Brain microvascular endothelial cell (primary cell): Measurements from ENCODE around the gene TLDC2.

Experiments used
- DNase-seq: peaks from one replicate; pipeline ENCODE4 v3.0.0-alpha.2; 2020
- H3K27ac ChIP-seq: fragments of 250-450 bp; sonication (Bioruptor Pico); 2 replicates; pipeline ENCODE4 v1.5.1; 2020; ENCODE audit warnings: mild to moderate bottlenecking, moderate library complexity
- H3K27me3 ChIP-seq: fragments of 250-450 bp; sonication (Bioruptor Pico); replicated peaks from 2 replicates; pipeline ENCODE4 v1.5.1; 2020; ENCODE audit warnings: mild to moderate bottlenecking
- H3K36me3 ChIP-seq: fragments of 250-450 bp; sonication (Bioruptor Pico); replicated peaks from 2 replicates; pipeline ENCODE4 v1.5.1; 2020; ENCODE audit warnings: mild to moderate bottlenecking
- H3K4me3 ChIP-seq: 2 replicates; pipeline ENCODE4 v1.5.1; 2011; ENCODE audit warnings: low read depth, mild to moderate bottlenecking, control low read depth, low read length, moderate library complexity
- CTCF ChIP-seq: IDR thresholded peaks from 2 replicates; pipeline ENCODE4 v1.5.1; 2011; ENCODE audit warnings: low read depth, mild to moderate bottlenecking, moderate library complexity, low read length, control low read depth, inconsistent platforms; ENCODE audit errors: missing control alignments
- in situ Hi-C: cut with HindIII; loops from 2 replicates; pipeline ENCODE4 v1.10.0; 2017; ENCODE audit warnings: low sequenced_read_pairs, low pct_ligation_motif_present

Gene TLDC2

GRCh38 chr20:36860811-36861624, 14.9 kb upstream of the TLDC2 start:
- H3K4me3 ChIP-seq = peak overlapping the region; percentile 68
- TF ChIP-seq CTCF = no peak
- H3K36me3 ChIP-seq = no peaks in the 10 kb centered on the region
- in situ Hi-C loops = no loop called here
- DNase-seq = no peak
- H3K27ac ChIP-seq = no peak overlapping the region
- no peaks in the 10 kb centered on the region for H3K27me3 ChIP-seq

- in situ Hi-C loops = no loop called here
- DNase-seq = no peak
- H3K36me3 ChIP-seq = no peaks in the 10 kb centered on the region
- no peaks in the 10 kb centered on the region for H3K27me3 ChIP-seq
- H3K27ac ChIP-seq = no peak overlapping the region
- TF ChIP-seq CTCF = no peak
- peak overlapping the region; percentile 68 for H3K4me3 ChIP-seq
These were observed 14.4 kb upstream of the TLDC2 start for GRCh38 chr20:36861625-36861874.

GRCh38 chr20:36861875-36862801, 13.8 kb upstream of the TLDC2 start:
- H3K4me3 ChIP-seq = peak overlapping the region; percentile 68
- DNase-seq = peak; percentile 70
- no peaks in the 10 kb centered on the region for H3K36me3 ChIP-seq
- peak overlapping the region; percentile 25 for H3K27ac ChIP-seq
- no peaks in the 10 kb centered on the region for H3K27me3 ChIP-seq
- TF ChIP-seq CTCF = peak; percentile 1
- in situ Hi-C loops = no loop called here

GRCh38 chr20:36862857-36863668, 12.9 kb upstream of the TLDC2 start:
- no peak for TF ChIP-seq CTCF
- no peaks in the 10 kb centered on the region for H3K27me3 ChIP-seq
- in situ Hi-C loops = no loop called here
- peak overlapping the region; percentile 68 for H3K4me3 ChIP-seq
- DNase-seq = no peak
- H3K36me3 ChIP-seq = no peaks in the 10 kb centered on the region
- H3K27ac ChIP-seq = peak overlapping the region; percentile 2

GRCh38 chr20:36865076-36865860, 10.7 kb upstream of the TLDC2 start:
- DNase-seq = no peak
- in situ Hi-C loops = no loop called here
- H3K27me3 ChIP-seq = no peaks in the 10 kb centered on the region
- H3K4me3 ChIP-seq = no peak overlapping the region
- no peak for TF ChIP-seq CTCF
- no peaks in the 10 kb centered on the region for H3K36me3 ChIP-seq
- H3K27ac ChIP-seq = no peak overlapping the region
